HG03159 (cell line): ENCODE measurements around the gene MACF1.
"Not testable (repeated sequence)": the region's sequence is repeated elsewhere in the genome, so short reads cannot be mapped to it uniquely, and the experiment has no call there.

ENCODE experiments used
- ATAC-seq: cut with Tn5 transposase; IDR thresholded peaks from one replicate; pipeline ENCODE4 v1.9.1; 2021; ENCODE audit warnings: mild to moderate bottlenecking, moderate library complexity; ENCODE audit not compliant: unreplicated experiment

Gene MACF1

GRCh38 chr1:39501666-39502065 is 297.2 kb downstream of the MACF1 start:
- ATAC-seq: no peak

GRCh38 chr1:39504436-39504835 is 299.9 kb downstream of the MACF1 start:
- not testable (repeated sequence) for ATAC-seq

GRCh38 chr1:39505289-39505688 is 300.8 kb downstream of the MACF1 start:
- no peak for ATAC-seq

DNA sequence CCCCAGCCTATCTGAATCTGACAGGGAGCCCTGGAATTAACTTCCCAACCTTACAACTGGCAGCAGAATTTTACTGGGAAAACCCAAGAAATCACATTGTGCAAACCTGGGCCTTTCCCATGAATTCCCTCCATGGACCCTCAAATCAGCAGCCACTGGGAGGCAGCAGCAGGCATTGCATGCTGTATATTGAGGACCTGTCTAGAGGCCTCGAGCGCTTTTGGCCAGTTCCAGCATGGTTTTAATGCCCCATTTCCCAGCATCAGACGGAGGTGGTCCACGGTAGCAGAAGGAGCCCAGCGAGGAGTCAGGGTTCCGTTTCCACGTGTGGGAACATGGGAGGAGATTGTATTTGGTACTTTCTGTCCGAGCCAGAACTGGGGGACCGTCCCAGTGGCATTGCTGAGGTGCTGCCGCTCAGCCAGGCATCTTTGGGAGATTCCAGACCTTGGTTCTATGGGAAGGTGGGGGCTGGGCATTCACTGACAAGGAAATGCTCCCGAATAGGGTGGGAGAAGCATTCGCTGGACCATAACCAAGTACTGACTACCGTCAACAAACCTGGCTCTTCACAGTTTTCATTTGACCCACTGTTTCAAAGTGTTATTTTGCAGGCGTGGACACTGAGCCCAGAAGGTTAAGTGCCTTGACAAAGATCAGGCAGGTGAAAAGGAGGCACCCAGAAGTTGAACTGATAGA is 302.9 kb downstream of the MACF1 start:
- no peak for ATAC-seq

GRCh38 chr1:39508266-39508665 is 303.8 kb downstream of the MACF1 start:
- ATAC-seq: no peak

- ATAC-seq: peak; percentile 11
These were observed 304.4 kb downstream of the MACF1 start for GRCh38 chr1:39508857-39509305.

GRCh38 chr1:39509360-39510009 is 305.0 kb downstream of the MACF1 start:
- peak; percentile 46 for ATAC-seq

DNA sequence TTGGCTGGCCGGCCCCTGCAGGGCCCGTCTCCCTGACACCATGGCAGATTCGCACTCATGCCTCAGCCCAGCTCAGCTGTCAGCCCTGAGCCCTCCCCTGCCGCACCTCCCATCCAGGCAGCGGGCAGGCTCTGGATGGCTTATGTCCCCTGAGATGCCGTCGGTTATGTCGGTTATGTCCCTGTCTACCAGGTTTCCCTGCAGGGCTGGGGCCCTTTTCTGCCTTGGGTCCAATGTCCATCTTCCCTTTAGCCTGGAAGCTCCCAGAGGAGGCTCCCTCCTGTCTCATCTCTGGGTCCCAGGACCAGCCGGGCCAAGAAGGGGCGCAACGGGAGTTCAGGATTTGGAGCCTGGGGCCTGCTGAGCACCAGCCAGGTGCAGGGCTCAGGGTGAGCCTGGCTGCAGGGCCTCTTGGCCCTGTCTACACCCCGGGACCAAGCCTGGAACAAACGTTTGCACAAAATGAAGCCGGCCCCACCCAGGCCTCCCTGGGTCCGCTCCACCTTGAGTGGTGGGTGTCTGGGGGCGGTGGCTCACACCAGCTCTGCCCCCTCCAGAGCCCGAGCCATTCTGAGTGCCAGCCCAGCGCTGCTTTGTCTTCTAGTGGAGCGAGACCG is 306.2 kb downstream of the MACF1 start:
- not testable (repeated sequence) for ATAC-seq

- not testable (repeated sequence) for ATAC-seq
These were observed 307.0 kb downstream of the MACF1 start for GRCh38 chr1:39511477-39511876.

GRCh38 chr1:39512234-39512847 is 307.8 kb downstream of the MACF1 start:
- not testable (repeated sequence) for ATAC-seq

GRCh38 chr1:39514710-39515124 is 310.2 kb downstream of the MACF1 start:
- not testable (repeated sequence) for ATAC-seq

- ATAC-seq: not testable (repeated sequence)
These were observed 310.9 kb downstream of the MACF1 start for GRCh38 chr1:39515131-39516086.

DNA sequence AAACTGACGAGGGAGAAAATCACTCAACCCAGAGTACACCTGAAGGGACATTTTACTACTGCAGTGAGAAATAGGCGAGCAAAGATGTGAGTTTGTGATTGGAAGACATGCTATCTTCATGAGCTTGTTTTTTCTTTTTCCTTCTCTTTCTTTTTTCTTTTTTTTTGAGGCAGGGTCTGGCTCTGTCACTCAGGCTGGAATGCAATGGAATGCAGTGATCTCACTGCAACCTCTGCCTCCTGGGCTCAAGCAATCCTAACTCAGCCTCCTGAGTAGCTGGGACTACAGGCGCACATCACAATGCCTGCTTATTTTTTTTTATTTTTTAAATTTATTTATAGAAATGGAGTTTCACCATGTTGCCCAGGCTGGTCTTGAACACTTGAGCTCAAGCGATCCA is 312.3 kb downstream of the MACF1 start:
- not testable (repeated sequence) for ATAC-seq

- not testable (repeated sequence) for ATAC-seq
These were observed 313.4 kb downstream of the MACF1 start for GRCh38 chr1:39517936-39518335.

DNA sequence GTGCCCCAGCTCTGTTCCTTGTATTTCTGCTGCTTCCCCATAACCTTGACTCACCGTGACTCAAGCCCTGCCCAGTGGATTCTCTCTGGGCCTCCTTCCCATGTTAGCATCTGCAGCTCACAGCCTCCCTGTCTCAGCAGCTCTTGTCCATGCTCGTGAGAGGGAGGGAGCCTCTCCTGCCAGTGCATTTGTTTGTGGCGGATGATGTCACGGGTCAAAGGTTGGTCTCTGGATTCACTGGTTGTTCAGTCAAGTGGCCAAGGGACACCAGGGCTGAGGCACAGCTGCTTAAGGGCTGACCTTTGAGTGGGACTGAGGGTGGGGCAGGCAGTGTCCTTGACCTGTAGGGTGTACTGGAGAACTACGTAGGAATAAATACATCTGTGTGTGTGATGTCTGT is 314.9 kb downstream of the MACF1 start:
- not testable (repeated sequence) for ATAC-seq

- ATAC-seq: not testable (repeated sequence)
These were observed 317.7 kb downstream of the MACF1 start for GRCh38 chr1:39522221-39522620.

DNA sequence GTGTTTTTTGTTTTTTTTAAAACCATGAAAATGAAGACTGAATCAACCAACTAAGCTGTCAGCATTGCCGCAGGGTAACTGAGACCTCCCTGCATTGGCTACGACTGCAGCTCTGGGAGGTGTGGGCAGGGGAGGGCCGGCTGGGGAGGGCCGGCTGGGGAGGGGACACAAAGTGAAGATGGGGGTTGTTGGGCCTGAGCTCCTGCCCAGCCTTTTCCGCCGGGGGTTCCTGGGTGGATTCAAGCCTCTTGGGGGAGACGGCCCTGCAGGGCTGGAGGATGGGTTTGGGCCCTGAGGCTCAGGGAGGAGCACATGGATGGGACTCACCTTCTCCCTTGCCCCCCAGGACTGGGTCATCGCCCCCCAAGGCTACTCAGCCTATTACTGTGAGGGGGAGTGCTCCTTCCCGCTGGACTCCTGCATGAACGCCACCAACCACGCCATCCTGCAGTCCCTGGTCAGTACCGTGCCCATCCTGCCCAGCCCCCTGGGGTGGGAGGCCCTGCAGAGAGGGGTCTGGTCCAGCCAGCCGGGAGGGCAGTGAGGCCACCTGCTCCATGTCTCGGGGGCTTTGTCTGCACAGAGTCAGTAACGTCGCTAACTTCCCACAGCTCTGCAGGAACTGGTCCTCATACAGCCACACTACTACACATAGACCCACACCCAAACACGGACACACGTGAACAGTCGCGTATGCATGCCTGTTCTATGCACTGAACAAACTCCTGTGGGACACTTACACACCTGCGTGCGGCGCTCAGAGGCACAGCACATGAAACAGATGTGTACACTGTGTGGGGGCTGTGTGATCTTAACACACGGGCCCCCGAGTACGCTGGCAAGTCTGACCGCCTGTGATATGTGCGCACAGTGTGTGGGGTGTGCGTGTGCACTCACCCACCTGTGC is 318.4 kb downstream of the MACF1 start:
- ATAC-seq: no peak

DNA sequence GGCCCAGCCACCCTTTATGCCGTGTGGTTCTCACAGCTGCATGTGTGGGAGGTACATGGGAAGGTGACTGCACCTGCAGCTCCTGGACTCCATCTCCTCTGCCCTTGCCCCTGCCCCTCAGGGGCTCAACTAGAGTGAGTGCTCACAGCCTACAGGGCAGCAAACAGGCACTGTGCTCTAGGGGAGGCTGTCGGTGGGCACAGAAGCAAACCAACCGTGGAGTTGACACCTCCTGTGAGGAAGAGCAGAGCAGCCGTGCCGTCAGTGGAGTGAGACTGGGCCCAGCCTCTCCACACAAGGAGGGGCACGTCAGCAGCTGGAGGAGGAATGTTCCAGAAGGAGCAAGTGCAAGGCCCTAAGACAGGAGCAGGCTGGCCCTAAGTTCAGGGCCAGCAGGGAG is 319.7 kb downstream of the MACF1 start:
- ATAC-seq: no peak
